Activated naive CD4-positive, alpha-beta T cell treated with anti-CD3 and anti-CD28 coated beads, Interleukin-2, amount 10 ng/mL, durations not matched to agents 7 days and 5 days (primary cell): ENCODE results near the gene CFHR2.
"Not testable (repeated sequence)": the region's sequence is repeated elsewhere in the genome, so short reads cannot be mapped to it uniquely, and the experiment has no call there.

Source experiments
- CTCF ChIA-PET: fragments of 350-600 bp; sonication (Branson Sonifier 250); formaldehyde crosslinking; loops from one replicate; lab custom pipeline; 2021; ENCODE audit warnings: antibody characterized with exemption; lab: Charles Lee
- DNase-seq: peaks from one replicate; pipeline ENCODE4 v3.0.0-alpha.2; 2020
- H3K27ac Mint-ChIP-seq: one replicate; pipeline ENCODE4 v1.8.0; 2021; ENCODE audit warnings: mild to moderate bottlenecking, moderate library complexity, mixed read lengths
- H3K27me3 Mint-ChIP-seq: one replicate; pipeline ENCODE4 v1.8.0; 2021; ENCODE audit warnings: mild to moderate bottlenecking, mixed read lengths
- H3K36me3 Mint-ChIP-seq: one replicate; pipeline ENCODE4 v1.8.0; 2021; ENCODE audit warnings: mixed read lengths
- H3K4me1 Mint-ChIP-seq: one replicate; pipeline ENCODE4 v1.8.0; 2021; ENCODE audit warnings: mixed read lengths
- H3K4me3 Mint-ChIP-seq: one replicate; pipeline ENCODE4 v1.8.0; 2021; ENCODE audit warnings: mild to moderate bottlenecking, moderate library complexity, mixed read lengths
- H3K9me3 Mint-ChIP-seq: one replicate; pipeline ENCODE4 v1.8.0; 2021; ENCODE audit warnings: mixed read lengths

The CFHR2 gene

DNA sequence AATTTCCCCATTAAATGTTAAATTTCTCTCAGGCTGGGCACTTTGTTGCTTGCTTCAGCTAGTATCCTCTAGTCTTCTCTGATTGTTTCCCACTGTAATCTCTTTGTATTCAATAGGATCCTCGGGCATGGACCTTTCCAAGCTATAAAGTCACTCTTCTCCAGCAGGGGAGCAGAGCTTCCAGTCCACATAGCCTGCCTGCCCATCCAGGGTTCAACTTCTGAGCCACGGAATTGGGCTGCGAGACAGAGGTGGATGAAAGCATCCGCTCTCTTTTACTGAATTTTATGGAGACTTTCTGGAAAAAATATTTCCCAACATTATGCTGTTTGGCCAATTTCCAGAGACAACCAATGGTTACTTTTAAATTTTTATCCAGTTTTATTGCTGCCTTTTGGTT is 32.7 kb downstream of the CFHR2 start:
- no peaks in the 10 kb centered on the region for H3K9me3 Mint-ChIP-seq
- H3K27me3 Mint-ChIP-seq, result no peaks in the 10 kb centered on the region
- DNase-seq, result no peak
- CTCF ChIA-PET, result no interaction called here
- H3K27ac Mint-ChIP-seq, result no peak overlapping the region
- H3K4me3 Mint-ChIP-seq, result no peak overlapping the region
- H3K36me3 Mint-ChIP-seq, result no peaks in the 10 kb centered on the region
- no peaks in the 10 kb centered on the region for H3K4me1 Mint-ChIP-seq

- H3K36me3 Mint-ChIP-seq, result no peaks in the 10 kb centered on the region
- CTCF ChIA-PET, result no interaction called here
- H3K27ac Mint-ChIP-seq, result no peak within 1 kb of the TSS
- H3K9me3 Mint-ChIP-seq, result no peaks in the 10 kb centered on the region
- H3K4me3 Mint-ChIP-seq, result no peak within 1 kb of the TSS
- no peaks in the 10 kb centered on the region for H3K4me1 Mint-ChIP-seq
- no peaks in the 10 kb centered on the region for H3K27me3 Mint-ChIP-seq
- no peak for DNase-seq
These were observed 33.7 kb downstream of the CFHR2 start, which contains the start of gene CFHR5 for GRCh38 chr1:196977278-196977677. Gene CFHR5, plus strand, starts transcription at chr1:196977556. Its CDS starts 109 bp downstream, at chr1:196977665.

DNA sequence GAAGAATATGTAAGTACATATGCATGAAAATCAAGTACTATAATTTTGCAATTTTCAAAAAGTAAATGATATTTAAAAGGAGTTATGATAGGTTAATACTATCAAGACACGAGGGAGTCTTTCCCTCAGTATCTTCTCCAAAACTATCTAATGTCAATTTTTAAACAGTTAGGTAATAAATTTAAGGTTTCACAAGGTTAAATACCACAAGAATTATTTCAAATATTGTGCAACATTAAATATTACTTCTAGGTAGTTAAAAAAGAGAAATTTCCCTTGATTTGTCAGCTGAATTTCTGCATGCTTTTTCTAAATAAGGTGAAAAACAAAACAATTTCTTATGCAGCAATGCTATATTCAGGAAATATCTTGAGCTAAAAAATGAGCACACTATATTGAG is 37.3 kb downstream of the CFHR2 start:
- H3K4me3 Mint-ChIP-seq, result no peak overlapping the region
- no peaks in the 10 kb centered on the region for H3K9me3 Mint-ChIP-seq
- CTCF ChIA-PET, result no interaction called here
- no peak for DNase-seq
- no peaks in the 10 kb centered on the region for H3K4me1 Mint-ChIP-seq
- no peak overlapping the region for H3K27ac Mint-ChIP-seq
- H3K36me3 Mint-ChIP-seq, result no peaks in the 10 kb centered on the region
- no peaks in the 10 kb centered on the region for H3K27me3 Mint-ChIP-seq

DNA sequence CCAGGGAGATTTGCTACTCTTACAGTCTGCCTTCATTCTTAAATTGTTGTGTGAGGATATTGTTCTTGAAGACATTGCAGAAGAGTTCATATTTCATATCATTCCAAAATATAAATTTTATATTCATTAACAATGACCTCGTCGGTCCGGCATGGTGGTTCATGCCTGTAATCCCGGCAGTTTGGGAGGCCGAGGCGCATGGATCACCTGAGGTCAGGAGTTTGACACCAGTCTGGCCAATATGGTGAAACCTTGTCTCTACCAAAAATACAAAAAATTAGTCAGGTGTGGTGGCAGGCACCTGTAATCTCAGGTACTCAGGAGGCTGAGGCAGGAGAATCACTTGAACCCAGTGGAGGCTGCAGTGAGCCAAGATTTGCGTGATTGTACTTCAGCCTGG is 38.7 kb downstream of the CFHR2 start:
- H3K9me3 Mint-ChIP-seq, H3K36me3 Mint-ChIP-seq, H3K27me3 Mint-ChIP-seq, H3K4me3 Mint-ChIP-seq, DNase-seq, H3K4me1 Mint-ChIP-seq, H3K27ac Mint-ChIP-seq, CTCF ChIA-PET: not testable (repeated sequence)

GRCh38 chr1:196991919-196992651 is 48.5 kb downstream of the CFHR2 start:
- not testable (repeated sequence) for H3K9me3 Mint-ChIP-seq, H3K4me3 Mint-ChIP-seq, DNase-seq, H3K27ac Mint-ChIP-seq, H3K4me1 Mint-ChIP-seq, H3K27me3 Mint-ChIP-seq, H3K36me3 Mint-ChIP-seq
- CTCF ChIA-PET, result interaction anchor here (0.8 kb wide), 1 partner anchor 188 kb away, joined by 3 read pairs; no protein-coding TSS in a partner anchor

DNA sequence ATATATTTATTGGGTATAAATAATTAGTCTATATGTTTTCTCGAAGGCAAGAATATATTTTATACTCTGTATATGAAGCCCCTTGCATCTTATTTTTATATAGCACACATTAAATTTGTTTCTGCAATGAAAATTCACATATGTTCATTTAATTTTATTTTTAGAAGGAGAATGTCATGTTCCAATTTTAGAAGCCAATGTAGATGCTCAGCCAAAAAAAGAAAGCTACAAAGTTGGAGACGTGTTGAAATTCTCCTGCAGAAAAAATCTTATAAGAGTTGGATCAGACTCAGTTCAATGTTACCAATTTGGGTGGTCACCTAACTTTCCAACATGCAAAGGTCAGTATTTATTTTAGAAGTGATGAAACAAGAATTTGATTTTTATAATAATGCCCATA is 50.4 kb downstream of the CFHR2 start:
- CTCF ChIA-PET, result no interaction called here
- no peak for DNase-seq
- H3K4me3 Mint-ChIP-seq, result no peak overlapping the region
- peaks cover 4% of the 10 kb centered on the region for H3K27me3 Mint-ChIP-seq
- no peaks in the 10 kb centered on the region for H3K36me3 Mint-ChIP-seq
- no peaks in the 10 kb centered on the region for H3K4me1 Mint-ChIP-seq
- no peak overlapping the region for H3K27ac Mint-ChIP-seq
- H3K9me3 Mint-ChIP-seq, result no peaks in the 10 kb centered on the region

DNA sequence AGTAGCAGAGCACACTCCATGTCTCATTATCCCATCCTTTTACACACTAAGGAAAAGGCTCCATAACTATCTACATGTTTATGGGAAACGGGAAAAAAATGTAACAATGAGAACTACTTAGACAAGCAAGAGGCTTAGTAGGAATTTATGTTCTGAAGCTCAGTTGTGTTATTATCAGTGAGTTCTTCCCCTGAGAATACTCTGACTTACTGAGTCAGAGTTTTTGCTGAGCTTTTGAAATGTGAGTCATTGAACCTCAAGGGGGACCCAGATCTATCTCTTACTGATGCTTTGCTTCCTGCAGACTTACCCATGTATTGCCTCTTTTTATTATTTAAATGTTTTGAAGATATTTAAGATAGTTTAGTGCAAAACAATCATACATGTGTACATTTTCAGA is 53.9 kb downstream of the CFHR2 start:
- H3K9me3 Mint-ChIP-seq, result no peaks in the 10 kb centered on the region
- H3K4me1 Mint-ChIP-seq, result no peaks in the 10 kb centered on the region
- no peaks in the 10 kb centered on the region for H3K27me3 Mint-ChIP-seq
- H3K27ac Mint-ChIP-seq, result no peak overlapping the region
- CTCF ChIA-PET, result no interaction called here
- DNase-seq, result no peak
- no peak overlapping the region for H3K4me3 Mint-ChIP-seq
- H3K36me3 Mint-ChIP-seq, result no peaks in the 10 kb centered on the region

DNA sequence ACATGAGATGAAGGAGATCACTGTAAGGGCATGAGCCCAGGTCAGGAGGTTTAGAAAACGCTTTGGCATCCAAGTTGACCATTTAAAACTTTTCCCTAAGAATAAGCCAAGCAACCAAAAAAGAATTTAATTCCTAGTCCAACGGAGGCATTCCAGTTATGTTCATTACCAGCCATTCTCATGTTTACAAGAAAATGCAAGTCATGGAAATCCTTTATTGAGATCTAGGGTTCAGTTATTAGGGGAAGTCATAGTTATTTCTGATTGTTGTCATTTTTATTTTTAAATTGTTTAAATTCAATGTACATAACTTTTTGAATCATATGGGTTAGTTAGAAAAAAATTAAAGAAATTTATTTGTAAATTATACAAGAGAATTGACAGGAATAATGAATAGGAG is 58.3 kb downstream of the CFHR2 start:
- CTCF ChIA-PET, result no interaction called here
- Mint-ChIP-seq H3K36me3 (no peaks in the 10 kb centered on the region), H3K27ac (no peak overlapping the region), H3K4me1 (no peaks in the 10 kb centered on the region), H3K27me3 (no peaks in the 10 kb centered on the region), H3K4me3 (no peak overlapping the region), H3K9me3 (no peaks in the 10 kb centered on the region)
- no peak for DNase-seq

GRCh38 chr1:197003132-197003531 is 59.6 kb downstream of the CFHR2 start:
- Mint-ChIP-seq H3K36me3 (no peaks in the 10 kb centered on the region), H3K27me3 (no peaks in the 10 kb centered on the region), H3K27ac (no peak overlapping the region), H3K4me1 (no peaks in the 10 kb centered on the region), H3K9me3 (no peaks in the 10 kb centered on the region), H3K4me3 (no peak overlapping the region)
- CTCF ChIA-PET, result no interaction called here
- DNase-seq, result no peak

DNA sequence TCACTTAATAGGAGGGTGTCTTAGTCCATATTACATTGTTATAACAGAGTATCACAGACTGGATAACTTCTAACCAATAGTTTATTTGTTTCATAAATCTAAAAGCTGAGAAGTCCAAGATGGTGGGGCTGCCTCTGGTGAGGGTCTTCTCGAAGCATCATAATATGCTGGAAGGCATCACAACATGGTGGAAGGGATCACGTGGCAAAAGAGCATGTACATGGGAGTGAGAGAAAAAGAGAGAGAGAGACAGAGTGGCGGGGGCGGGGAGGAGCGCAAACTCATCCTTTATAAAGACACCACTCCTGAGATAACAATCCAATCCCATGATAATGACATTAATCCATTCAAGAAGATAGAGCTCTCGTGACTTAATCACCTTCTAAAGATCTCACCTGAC is 65.3 kb downstream of the CFHR2 start:
- CTCF ChIA-PET, result no interaction called here
- Mint-ChIP-seq H3K36me3 (no peaks in the 10 kb centered on the region), H3K4me1 (no peaks in the 10 kb centered on the region), H3K27me3 (no peaks in the 10 kb centered on the region), H3K9me3 (no peaks in the 10 kb centered on the region), H3K27ac (no peak overlapping the region), H3K4me3 (no peak overlapping the region)
- no peak for DNase-seq
